AG04449 (cell line): ENCODE data around the gene VASH2.
"Not testable (repeated sequence)": the region's sequence is repeated elsewhere in the genome, so short reads cannot be mapped to it uniquely, and the experiment has no call there.

ENCODE experiments used
- CTCF ChIA-PET: fragments of 350-600 bp; formaldehyde crosslinking; extraction: SDS; loops from one replicate; lab custom pipeline; 2021; ENCODE audit warnings: antibody characterized with exemption; lab: Yijun Ruan, JAX
- POLR2A ChIA-PET: fragments of 400-600, 350-600 bp; formaldehyde crosslinking; extraction: SDS; loops from one replicate; lab custom pipeline; 2020; ENCODE audit warnings: antibody characterized with exemption, inconsistent platforms; lab: Yijun Ruan, JAX
- DNase-seq: peaks from one replicate; pipeline ENCODE4 v3.0.0-alpha.2; 2010; ENCODE audit warnings: low read depth, low spot score
- H3K4me3 ChIP-seq: 2 replicates; pipeline ENCODE4 v1.5.1; 2011; ENCODE audit warnings: low read depth, mild to moderate bottlenecking, control low read depth, low read length
- CTCF ChIP-seq: IDR thresholded peaks from one replicate; pipeline ENCODE4 v1.5.1; 2011; ENCODE audit warnings: mild to moderate bottlenecking, moderate library complexity, low read length, control low read depth, inconsistent platforms; ENCODE audit not compliant: insufficient read depth; ENCODE audit errors: missing control alignments

The VASH2 gene

GRCh38 chr1:213019450-213019849, 69.1 kb downstream of the VASH2 start:
- no peak for TF ChIP-seq CTCF
- H3K4me3 ChIP-seq = no peak overlapping the region
- DNase-seq = no peak
- POLR2A ChIA-PET = no interaction called here
- CTCF ChIA-PET = no interaction called here

DNA sequence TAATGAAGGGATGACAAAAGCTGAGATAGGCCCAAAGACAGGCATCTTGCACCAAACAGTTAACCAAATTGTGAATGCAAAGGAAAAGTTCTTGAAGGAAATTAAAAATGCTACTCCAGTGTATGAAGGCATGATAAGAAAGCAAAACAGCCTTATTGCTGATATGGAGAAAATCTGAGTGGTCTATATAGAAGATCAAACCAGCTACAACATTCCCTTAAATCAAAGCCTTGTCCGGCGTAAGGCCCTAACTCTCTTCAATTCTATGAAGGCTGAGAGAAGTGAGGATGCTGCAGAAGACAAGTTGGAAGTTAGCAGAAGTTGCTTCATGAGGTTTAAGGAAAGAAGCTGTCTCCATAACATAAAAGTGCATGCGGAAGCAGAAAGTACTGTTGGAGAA, 69.7 kb downstream of the VASH2 start:
- ChIA-PET POLR2A (no interaction called here), CTCF (interaction anchor here (1.0 kb wide), 1 partner anchor 18 kb away, joined by 3 read pairs; no protein-coding TSS in a partner anchor)
- H3K4me3 ChIP-seq = no peak overlapping the region
- DNase-seq = no peak
- no peak for TF ChIP-seq CTCF

GRCh38 chr1:213027024-213027423, 76.7 kb downstream of the VASH2 start:
- DNase-seq, CTCF ChIA-PET, POLR2A ChIA-PET, H3K4me3 ChIP-seq: not testable (repeated sequence)

- CTCF ChIA-PET = interaction anchor here (1.1 to 1.2 kb wide), 2 partner anchors 65 to 368 kb away, joined by 3 read pairs; no protein-coding TSS in a partner anchor
- H3K4me3 ChIP-seq = no peak overlapping the region
- no peak for DNase-seq
- POLR2A ChIA-PET = no interaction called here
- TF ChIP-seq CTCF = no peak
Measured at GRCh38 chr1:213032651-213033050, 82.3 kb downstream of the VASH2 start.

GRCh38 chr1:213034713-213035112, 84.4 kb downstream of the VASH2 start:
- no peak for DNase-seq
- no peak overlapping the region for H3K4me3 ChIP-seq
- CTCF ChIA-PET = no interaction called here
- no peak for TF ChIP-seq CTCF
- POLR2A ChIA-PET = no interaction called here

DNA sequence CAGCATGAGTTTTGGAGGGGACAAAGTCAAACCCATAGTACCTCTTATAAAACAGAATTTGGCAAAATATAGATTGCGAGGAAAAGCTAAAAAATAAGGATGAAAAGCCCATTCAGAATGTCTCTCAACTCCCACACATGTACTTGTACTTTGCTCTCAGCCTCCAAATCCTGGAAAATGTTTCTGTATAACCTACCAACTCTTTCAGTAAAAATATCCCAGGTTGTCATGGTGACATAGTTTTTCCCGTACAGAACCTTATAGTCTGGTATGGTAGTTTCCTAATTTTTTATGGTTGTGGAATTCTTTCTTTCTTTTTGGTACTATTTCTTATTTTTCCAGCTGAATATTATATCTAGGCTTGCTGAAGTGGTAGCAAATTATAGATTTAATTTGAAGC, 85.2 kb downstream of the VASH2 start:
- no peak for TF ChIP-seq CTCF
- CTCF ChIA-PET = no interaction called here
- no peak for DNase-seq
- H3K4me3 ChIP-seq = no peak overlapping the region
- POLR2A ChIA-PET = no interaction called here
